Fibroblast of the aortic adventitia (primary cell): ENCODE measurements around the gene TPD52L2. TPM values are rescaled to one million over a fixed set of nuclear protein-coding genes. Genes with fewer than 3 reads are reported as not detected.
A peak's percentile ranks its signal among the peaks of the same experiment; 100 is the strongest.

ENCODE experiments used
- DNase-seq: peaks from one replicate; pipeline ENCODE4 v3.0.0-alpha.2; 2010; ENCODE audit warnings: low read depth
- H3K4me3 ChIP-seq: 2 replicates; pipeline ENCODE4 v1.5.1; 2011; ENCODE audit warnings: low read depth, mild to moderate bottlenecking, control low read depth, low read length, moderate library complexity
- CTCF ChIP-seq: IDR thresholded peaks from 2 replicates; pipeline ENCODE4 v1.5.1; 2011; ENCODE audit warnings: mild to moderate bottlenecking, low read length, control low read depth, inconsistent platforms; ENCODE audit not compliant: insufficient read depth
- total RNA-seq: library from RNA; depleted of rRNA; stranded (reverse); fragments of >200 nt; gene quantifications from 2 replicates; pipeline ENCODE4 v1.2.3, GENCODE V29; 2012; ENCODE audit warnings: low replicate concordance

The TPD52L2 gene
- total RNA-seq, 1 donor: 136 TPM

GRCh38 chr20:63895202-63895951 lies 30.3 kb downstream of the TPD52L2 start:
- H3K4me3 ChIP-seq: peak overlapping the region; percentile 73
- no peak for TF ChIP-seq CTCF
- no peak for DNase-seq

GRCh38 chr20:63895952-63896263 lies 30.8 kb downstream of the TPD52L2 start:
- H3K4me3 ChIP-seq: peak overlapping the region; percentile 73
- DNase-seq: peak; percentile 30
- TF ChIP-seq CTCF: no peak

- DNase-seq: peak; percentile 21
- TF ChIP-seq CTCF: no peak
- peak overlapping the region; percentile 73 for H3K4me3 ChIP-seq
These were observed 31.4 kb downstream of the TPD52L2 start for GRCh38 chr20:63896264-63897105.

- no peak for TF ChIP-seq CTCF
These were observed 33.0 kb downstream of the TPD52L2 start for GRCh38 chr20:63897978-63898561.

GRCh38 chr20:63898882-63899558 lies 34.0 kb downstream of the TPD52L2 start:
- H3K4me3 ChIP-seq: no peak overlapping the region
- DNase-seq: no peak
- TF ChIP-seq CTCF: no peak

More at GRCh38 chr20:63897978-63898561, 33.0 kb downstream of the TPD52L2 start:
- DNase-seq: no peak
- H3K4me3 ChIP-seq: no peak overlapping the region

- TF ChIP-seq CTCF: no peak
- H3K4me3 ChIP-seq: no peak overlapping the region
- no peak for DNase-seq
These were observed 35.3 kb downstream of the TPD52L2 start for GRCh38 chr20:63900413-63900812.
